Caco-2 (cell line): Measurements from ENCODE around the gene TLN1. TPM values are rescaled to one million over a fixed set of nuclear protein-coding genes. Genes with fewer than 3 reads are reported as not detected.

Experiments
- BruUV-seq: library from RNA; stranded (reverse); fragments of 400-500 nt; replicated peaks from 2 replicates; lab custom pipeline; 2021; lab: Mats Ljungman, UMichigan
- CTCF ChIA-PET: fragments of 300-600 bp; sonication (Branson Sonifier 250); formaldehyde crosslinking; loops from one replicate; lab custom pipeline; 2022; ENCODE audit warnings: antibody characterized with exemption; lab: Charles Lee
- POLR2A ChIA-PET: fragments of 300-600 bp; sonication (Branson Sonifier 250); formaldehyde crosslinking; loops from one replicate; lab custom pipeline; 2022; ENCODE audit warnings: antibody characterized with exemption; lab: Charles Lee
- DNase-seq, 2 experiments: peaks; one replicate each; pipeline versions ENCODE4 v3.0.0 to v3.0.0-alpha.2; 2020 to 2022
- H3K27me3 ChIP-seq: replicated peaks from 2 replicates; pipeline ENCODE4 v1.6.0; 2011; ENCODE audit warnings: low read length; ENCODE audit not compliant: control insufficient read depth, insufficient read depth
- H3K36me3 ChIP-seq: 2 replicates; pipeline ENCODE4 v1.5.1; 2011; ENCODE audit warnings: low read length; ENCODE audit not compliant: control insufficient read depth, insufficient read depth
- H3K4me1 ChIP-seq: fragments of 250-450 bp; sonication (Bioruptor Pico); 2 replicates; pipeline ENCODE4 v1.5.1; 2020; ENCODE audit warnings: mild to moderate bottlenecking
- H3K4me3 ChIP-seq: 2 replicates; pipeline ENCODE4 v1.5.1; 2011; ENCODE audit warnings: low read depth, mild to moderate bottlenecking, control low read depth, low read length
- H3K9me3 ChIP-seq: fragments of 250-450 bp; sonication (Bioruptor Pico); 2 replicates; pipeline ENCODE4 v1.5.1; 2020; ENCODE audit warnings: mild to moderate bottlenecking, moderate library complexity
- H3K27ac Mint-ChIP-seq: one replicate; pipeline ENCODE4 v1.8.0; 2022; ENCODE audit warnings: mixed read lengths; ENCODE audit not compliant: unreplicated experiment
- H3K27me3 Mint-ChIP-seq: one replicate; pipeline ENCODE4 v1.8.0; 2022; ENCODE audit warnings: mixed read lengths; ENCODE audit not compliant: insufficient read depth, unreplicated experiment
- H3K36me3 Mint-ChIP-seq: one replicate; pipeline ENCODE4 v1.8.0; 2022; ENCODE audit warnings: mild to moderate bottlenecking, mixed read lengths; ENCODE audit not compliant: insufficient read depth, unreplicated experiment
- H3K4me1 Mint-ChIP-seq: one replicate; pipeline ENCODE4 v1.8.0; 2022; ENCODE audit warnings: low read depth, mixed read lengths; ENCODE audit not compliant: unreplicated experiment
- H3K4me3 Mint-ChIP-seq: one replicate; pipeline ENCODE4 v1.8.0; 2022; ENCODE audit warnings: mild to moderate bottlenecking, moderate library complexity, mixed read lengths; ENCODE audit not compliant: unreplicated experiment
- H3K9me3 Mint-ChIP-seq: one replicate; pipeline ENCODE4 v1.8.0; 2022; ENCODE audit warnings: mixed read lengths; ENCODE audit not compliant: unreplicated experiment
- intact Hi-C: fragments of 100-400 bp; cut with micrococcal nuclease; formaldehyde crosslinking; loops from one replicate; pipeline ENCODE4 v1.10.0; 2022; ENCODE audit not compliant: unreplicated experiment
- total RNA-seq: library from RNA; stranded (reverse); gene quantifications from 2 replicates; pipeline ENCODE4 v1.2.3, GENCODE V29; 2022
- TF ChIP-seq, protein P1 (sequence below), 2 experiments: fragments of 200-600 bp in 1 of 2; IDR thresholded peaks; 1 replicate in 1 of 2; 2 replicates in 1 of 2; pipeline versions ENCODE4 v1.5.1 to v1.8.0; 2011 to 2022; ENCODE audit warnings: antibody characterized with exemption in 1 of 2, control low read depth in 1 of 2, inconsistent platforms in 1 of 2, low read depth in 1 of 2, low read length in 1 of 2, mild to moderate bottlenecking in 1 of 2, moderate library complexity in 1 of 2; ENCODE audit not compliant: insufficient read depth in 1 of 2, severe bottlenecking in 1 of 2, unreplicated experiment in 1 of 2

Gene TLN1
- total RNA-seq, 1 experiment from 2014 or later: 147 TPM

DNA sequence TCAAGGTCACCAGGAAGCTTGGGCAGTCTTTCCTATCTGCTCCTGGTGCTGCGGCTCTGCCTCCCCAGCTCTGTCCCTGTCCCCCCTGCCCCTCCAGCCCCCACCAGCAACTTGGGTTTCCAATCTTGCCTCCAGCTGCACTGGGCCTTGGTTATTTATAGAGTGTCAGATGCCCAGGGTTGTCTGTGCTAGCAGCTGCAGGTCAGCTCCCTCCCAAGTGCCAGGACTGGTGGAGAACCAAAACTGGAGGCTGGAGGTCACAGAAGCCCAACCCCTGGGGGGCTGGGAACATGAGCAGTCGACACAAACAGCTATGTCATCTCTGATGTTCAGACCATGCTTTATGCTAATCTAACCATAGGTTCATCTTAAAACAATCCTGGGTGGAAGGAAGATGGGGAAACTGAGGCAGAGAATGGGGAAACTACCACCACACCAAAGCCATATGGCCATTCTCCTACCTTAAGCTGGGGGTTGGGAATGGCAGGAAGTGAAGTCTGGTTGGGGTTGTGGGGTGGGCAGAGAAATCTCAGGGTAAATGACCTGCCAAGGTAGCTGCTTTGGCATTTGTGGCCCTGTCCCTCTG, 43.9 kb downstream of the TLN1 start:
- Mint-ChIP-seq H3K27ac (no peak overlapping the region), H3K27me3 (no peaks in the 10 kb centered on the region), H3K4me3 (no peak overlapping the region), H3K9me3 (no peaks in the 10 kb centered on the region), H3K36me3 (peaks cover 14% of the 10 kb centered on the region), H3K4me1 (peaks cover 8% of the 10 kb centered on the region)
- ChIA-PET POLR2A (interaction anchor here (0.6 kb wide), 1 partner anchor 60 kb away, joined by 3 read pairs; no protein-coding TSS in a partner anchor), CTCF (interaction anchor here (1.0 kb wide), 1 partner anchor 8 kb away, joined by 6 read pairs; no protein-coding TSS in a partner anchor)
- no peak overlapping the region for H3K4me3 ChIP-seq
- H3K27me3 ChIP-seq: no peaks in the 10 kb centered on the region
- no peaks in the 10 kb centered on the region for H3K36me3 ChIP-seq
- peaks cover 25% of the 10 kb centered on the region for H3K4me1 ChIP-seq
- TF ChIP-seq, protein P1, sequence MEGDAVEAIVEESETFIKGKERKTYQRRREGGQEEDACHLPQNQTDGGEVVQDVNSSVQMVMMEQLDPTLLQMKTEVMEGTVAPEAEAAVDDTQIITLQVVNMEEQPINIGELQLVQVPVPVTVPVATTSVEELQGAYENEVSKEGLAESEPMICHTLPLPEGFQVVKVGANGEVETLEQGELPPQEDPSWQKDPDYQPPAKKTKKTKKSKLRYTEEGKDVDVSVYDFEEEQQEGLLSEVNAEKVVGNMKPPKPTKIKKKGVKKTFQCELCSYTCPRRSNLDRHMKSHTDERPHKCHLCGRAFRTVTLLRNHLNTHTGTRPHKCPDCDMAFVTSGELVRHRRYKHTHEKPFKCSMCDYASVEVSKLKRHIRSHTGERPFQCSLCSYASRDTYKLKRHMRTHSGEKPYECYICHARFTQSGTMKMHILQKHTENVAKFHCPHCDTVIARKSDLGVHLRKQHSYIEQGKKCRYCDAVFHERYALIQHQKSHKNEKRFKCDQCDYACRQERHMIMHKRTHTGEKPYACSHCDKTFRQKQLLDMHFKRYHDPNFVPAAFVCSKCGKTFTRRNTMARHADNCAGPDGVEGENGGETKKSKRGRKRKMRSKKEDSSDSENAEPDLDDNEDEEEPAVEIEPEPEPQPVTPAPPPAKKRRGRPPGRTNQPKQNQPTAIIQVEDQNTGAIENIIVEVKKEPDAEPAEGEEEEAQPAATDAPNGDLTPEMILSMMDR (IDR thresholded peaks at IDR 0.05; ENCODE audit: insufficient read depth in 1 of 2, low read depth in 1 of 2, low read length in 1 of 2, severe bottlenecking in 1 of 2, unreplicated experiment in 1 of 2): no peak
- intact Hi-C loops: no loop called here
- DNase-seq: no peak
- BruUV-seq: no TSS peak
- no peaks in the 10 kb centered on the region for H3K9me3 ChIP-seq

DNA sequence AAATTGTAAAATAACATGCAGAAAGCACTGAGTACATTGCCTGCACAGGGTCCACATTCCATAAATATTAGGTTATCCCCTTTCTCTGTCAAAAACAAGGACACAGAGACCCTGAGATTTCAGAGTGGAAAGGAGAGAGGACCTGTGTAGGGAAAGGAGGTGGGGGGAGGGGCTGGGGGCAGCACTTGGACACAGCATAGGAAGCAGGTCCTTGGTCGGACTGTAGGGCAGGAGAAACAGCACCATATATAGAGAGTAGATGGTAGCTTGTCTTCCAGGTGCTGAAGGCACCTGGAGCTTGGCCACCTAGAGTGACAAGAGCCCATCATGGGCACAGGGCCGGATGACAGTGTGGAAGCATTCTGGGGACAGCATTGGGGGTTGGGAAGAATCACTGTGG, 44.7 kb downstream of the TLN1 start:
- peaks cover 8% of the 10 kb centered on the region for H3K4me1 Mint-ChIP-seq
- H3K36me3 Mint-ChIP-seq: peaks cover 14% of the 10 kb centered on the region
- DNase-seq: no peak
- POLR2A ChIA-PET: interaction anchor here (0.6 kb wide), 1 partner anchor 61 kb away, joined by 3 read pairs; no protein-coding TSS in a partner anchor
- no TSS peak for BruUV-seq
- intact Hi-C loops: no loop called here
- no peak overlapping the region for H3K4me3 ChIP-seq
- no peaks in the 10 kb centered on the region for H3K9me3 Mint-ChIP-seq
- H3K36me3 ChIP-seq: no peaks in the 10 kb centered on the region
- no peaks in the 10 kb centered on the region for H3K27me3 Mint-ChIP-seq
- H3K4me1 ChIP-seq: peaks cover 25% of the 10 kb centered on the region
- CTCF ChIA-PET: no interaction called here
- H3K27ac Mint-ChIP-seq: no peak overlapping the region
- TF ChIP-seq, protein P1 (IDR thresholded peaks at IDR 0.05; ENCODE audit: insufficient read depth in 1 of 2, low read depth in 1 of 2, low read length in 1 of 2, severe bottlenecking in 1 of 2, unreplicated experiment in 1 of 2): no peak
- H3K27me3 ChIP-seq: no peaks in the 10 kb centered on the region
- H3K9me3 ChIP-seq: no peaks in the 10 kb centered on the region
- H3K4me3 Mint-ChIP-seq: no peak overlapping the region

DNA sequence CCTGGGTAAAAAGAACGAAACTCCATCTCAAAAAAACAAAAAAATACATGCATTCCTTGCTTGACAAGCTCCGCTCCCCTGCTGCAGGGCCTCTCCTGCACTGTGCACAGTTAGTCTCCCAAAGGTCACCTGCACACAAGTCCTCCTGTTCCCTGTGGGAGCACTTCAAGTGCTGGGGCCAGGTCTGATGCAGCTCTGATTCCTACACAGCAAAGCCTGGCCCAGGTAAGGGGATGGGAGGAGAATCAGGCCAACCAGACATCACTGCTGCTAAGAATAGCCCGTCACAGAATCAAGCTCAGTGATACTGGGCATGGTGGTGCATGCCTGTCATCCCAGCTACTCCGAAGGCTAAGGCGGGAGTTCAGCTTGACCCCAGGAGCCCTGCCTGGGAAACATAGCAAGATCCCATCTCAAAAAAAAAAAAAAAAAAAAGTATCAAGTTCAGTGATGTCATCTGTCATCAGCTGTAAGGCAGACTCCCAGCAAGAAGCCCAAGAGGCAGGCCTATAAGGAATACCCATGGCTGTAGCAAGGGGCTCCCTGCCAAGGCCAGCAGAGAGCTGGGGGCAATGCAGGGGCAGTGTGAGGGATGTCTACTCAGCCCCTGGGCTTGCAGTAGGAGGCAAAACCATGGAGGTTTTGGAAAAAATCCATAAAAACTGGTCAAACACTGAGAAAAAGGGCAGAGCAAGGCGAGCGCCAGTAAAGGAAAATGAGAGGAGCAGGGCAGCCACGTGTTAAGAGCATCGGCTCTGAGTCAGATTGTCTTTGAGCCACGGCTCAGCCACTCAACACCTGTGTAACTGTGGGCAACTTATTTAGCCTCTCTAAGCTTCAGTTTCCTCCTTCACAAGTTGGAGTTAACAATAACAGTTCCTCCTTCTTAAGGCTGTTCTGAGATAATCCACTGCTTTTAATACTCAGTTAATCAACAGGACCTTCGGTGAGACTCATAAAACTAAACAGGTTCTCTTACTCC, 45.5 kb downstream of the TLN1 start:
- Histone ChIP-seq H3K9me3 (no peaks in the 10 kb centered on the region), H3K27me3 (no peaks in the 10 kb centered on the region), H3K36me3 (no peaks in the 10 kb centered on the region), H3K4me3 (no peak overlapping the region), H3K4me1 (peaks cover 25% of the 10 kb centered on the region)
- Mint-ChIP-seq H3K4me3 (no peak overlapping the region), H3K4me1 (peaks cover 8% of the 10 kb centered on the region), H3K9me3 (no peaks in the 10 kb centered on the region), H3K27me3 (no peaks in the 10 kb centered on the region), H3K27ac (no peak overlapping the region), H3K36me3 (peaks cover 13% of the 10 kb centered on the region)
- TF ChIP-seq, protein P1 (IDR thresholded peaks at IDR 0.05; ENCODE audit: insufficient read depth in 1 of 2, low read depth in 1 of 2, low read length in 1 of 2, severe bottlenecking in 1 of 2, unreplicated experiment in 1 of 2): no peak
- intact Hi-C loops: no loop called here
- BruUV-seq: no TSS peak
- ChIA-PET CTCF (no interaction called here), POLR2A (interaction anchor here (0.6 kb wide), 1 partner anchor 124 kb away, joined by 3 read pairs; no protein-coding TSS in a partner anchor)
- no peak for DNase-seq
